A549 treated with dexamethasone at 1 μM for 4 hours (cell line): ENCODE data around the gene SELENOK. TPM values are rescaled to one million over a fixed set of nuclear protein-coding genes. Genes with fewer than 3 reads are reported as not detected.

Experiments used
- total RNA-seq: library from RNA; stranded (reverse); fragments of 200-300 nt; extraction: Qiagen RNA extraction; gene quantifications from 5 replicates; pipeline ENCODE4 v1.2.3, GENCODE V29; 2022

The SELENOK gene
- total RNA-seq, result 12.1 to 28.0 TPM (median 13.5 TPM) in 5 replicates

GRCh38 chr3:53891497-53892285, at the start of gene SELENOK:
TSS of gene SELENOK (minus strand) at chr3:53891859.

DNA sequence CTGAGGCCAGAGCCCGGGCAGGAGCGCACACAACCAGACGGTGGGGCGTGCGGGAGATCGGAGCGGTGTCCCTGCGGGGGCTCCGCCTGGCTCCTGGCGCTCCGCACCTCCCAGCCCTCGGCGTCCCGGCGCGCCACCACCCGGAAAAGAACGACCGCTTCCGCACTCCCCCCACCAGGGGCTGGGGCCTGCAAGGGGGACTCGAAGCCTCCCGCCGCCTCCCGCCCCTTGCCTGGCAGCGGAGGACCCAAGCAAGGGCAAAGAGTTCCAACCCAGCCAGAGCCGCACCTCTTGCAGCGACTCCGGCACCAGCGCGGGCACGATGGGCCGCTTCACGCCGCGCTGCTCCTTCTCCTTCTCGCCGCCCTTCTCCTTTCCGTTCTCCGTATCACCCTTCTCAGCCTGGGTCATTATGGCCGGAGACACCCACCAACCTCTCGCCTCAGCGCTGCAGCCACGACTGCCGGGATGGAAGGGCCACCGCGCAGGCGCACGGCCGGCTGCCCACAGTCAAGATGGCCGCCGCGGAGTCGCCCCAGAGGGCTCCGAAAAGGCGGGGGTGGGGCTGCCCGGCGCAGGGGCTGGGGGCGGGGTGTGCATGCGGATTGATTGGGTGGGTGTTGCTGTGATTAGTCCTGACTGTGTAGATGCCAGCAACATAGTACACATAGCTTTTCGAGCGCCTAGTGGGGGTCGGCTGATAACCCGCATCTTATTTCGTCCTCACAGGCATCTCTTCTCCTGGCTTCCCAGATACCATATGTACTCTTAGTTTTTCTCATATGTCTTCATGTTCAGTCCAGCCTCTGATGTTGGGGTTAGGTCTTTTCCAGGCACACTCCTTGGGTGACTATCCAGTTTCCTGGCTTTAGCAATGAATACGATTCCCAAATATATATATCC, 9.7 kb downstream of the SELENOK start, which contains the start of gene ACTR8:
TSS of gene ACTR8 (minus strand) at position 462 of the 903 bp plus-strand sequence. CDS start at position 411, 51 bp downstream.

GRCh38 chr3:53846134-53846850, 45.4 kb downstream of the SELENOK start, which contains the start of the genes CHDH and IL17RB:
TSS of gene CHDH (minus strand) at chr3:53846419. CDS start at chr3:53824008, 22,411 bp downstream.
TSS of gene IL17RB (plus strand) at chr3:53846568. CDS start at chr3:53846589, 21 bp downstream.

Other genes with a start within 250 kb of the SELENOK start
- gene CHDH, start 45.4 kb downstream of the SELENOK start, total RNA-seq, result 1.4 to 2.4 TPM (median 1.8 TPM) in 5 replicates
- gene IL17RB, start 45.3 kb downstream of the SELENOK start, total RNA-seq, result 0.41 to 1.00 TPM (median 0.69 TPM) in 5 replicates
- gene ACTR8, start 9.7 kb downstream of the SELENOK start, total RNA-seq, result 14.3 to 16.9 TPM (median 16.5 TPM) in 5 replicates
- 0.15 to 0.43 TPM (median 0.23 TPM) in 5 replicates for gene CACNA2D3, start 230.7 kb upstream of the SELENOK start, total RNA-seq